ENCODE measurements around the gene ZBTB37.
"Not testable (repeated sequence)": the region's sequence is repeated elsewhere in the genome, so short reads cannot be mapped to it uniquely, and the experiment has no call there.

The ZBTB37 gene

DNA sequence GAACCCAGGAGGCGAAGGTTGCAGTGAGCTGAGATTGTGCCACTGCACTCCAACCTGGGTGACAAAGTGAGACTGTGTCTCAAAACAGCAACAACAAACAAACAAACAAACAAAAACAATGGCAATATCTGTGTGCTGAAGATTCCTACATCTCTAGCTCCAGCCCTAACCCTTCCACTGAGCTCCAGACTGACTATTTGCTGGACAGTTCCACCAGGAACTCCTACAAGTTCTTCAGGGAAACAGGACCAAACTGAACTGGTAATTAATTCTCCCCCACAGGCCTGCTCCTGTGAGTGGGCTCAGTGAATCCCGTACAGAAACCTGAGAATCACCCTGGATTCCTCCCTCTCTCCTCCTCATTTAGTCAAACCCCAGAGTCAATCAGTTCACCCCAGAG lies 47.4 kb downstream of the ZBTB37 start:
- no peak for DNase-seq

DNA sequence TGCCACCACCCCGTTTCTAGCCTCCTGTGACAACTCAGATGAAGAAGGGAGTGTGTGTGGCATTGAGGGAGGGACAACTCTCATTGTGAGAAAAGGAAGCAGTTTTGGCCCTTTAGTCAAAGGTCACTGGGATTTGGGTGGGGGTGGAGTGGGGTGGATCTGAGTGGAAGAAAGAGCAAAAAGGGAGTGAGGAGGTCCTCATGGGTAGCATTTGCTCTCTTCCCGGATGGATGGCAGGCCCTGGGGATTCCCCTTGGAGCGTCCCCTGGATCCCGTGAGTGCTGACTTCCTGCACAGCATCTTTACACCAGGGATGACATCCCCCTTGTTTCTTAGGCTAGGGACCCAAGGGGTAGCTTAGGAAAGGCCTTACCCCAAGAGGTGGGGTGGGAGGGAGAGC lies 48.5 kb downstream of the ZBTB37 start:
- DNase-seq = no peak

DNA sequence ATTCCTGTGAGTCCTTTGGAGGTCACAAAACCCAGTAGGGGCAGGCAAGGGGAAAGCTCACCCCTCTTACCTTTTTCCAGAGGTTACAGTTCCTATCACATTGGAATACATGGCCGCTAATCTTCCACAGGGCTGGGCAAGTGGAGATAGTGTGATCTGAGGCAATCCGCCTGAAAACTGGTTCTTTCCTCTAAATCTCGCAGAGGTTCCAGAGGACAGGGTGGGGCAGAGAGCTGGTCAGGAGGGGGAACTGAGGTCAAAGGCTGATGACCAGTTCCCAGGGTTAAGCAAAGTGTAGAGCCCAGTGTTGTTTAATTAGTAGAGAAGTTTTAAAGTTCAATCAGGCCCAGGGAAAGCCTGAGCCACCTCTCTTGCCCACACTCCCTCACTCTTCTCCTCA lies 49.0 kb downstream of the ZBTB37 start, which contains the start of gene SERPINC1:
Gene SERPINC1, minus strand, starts transcription at position 179 of the 400 bp plus-strand sequence. Its CDS starts 68 bp downstream, at position 111.
- no peak for DNase-seq

DNA sequence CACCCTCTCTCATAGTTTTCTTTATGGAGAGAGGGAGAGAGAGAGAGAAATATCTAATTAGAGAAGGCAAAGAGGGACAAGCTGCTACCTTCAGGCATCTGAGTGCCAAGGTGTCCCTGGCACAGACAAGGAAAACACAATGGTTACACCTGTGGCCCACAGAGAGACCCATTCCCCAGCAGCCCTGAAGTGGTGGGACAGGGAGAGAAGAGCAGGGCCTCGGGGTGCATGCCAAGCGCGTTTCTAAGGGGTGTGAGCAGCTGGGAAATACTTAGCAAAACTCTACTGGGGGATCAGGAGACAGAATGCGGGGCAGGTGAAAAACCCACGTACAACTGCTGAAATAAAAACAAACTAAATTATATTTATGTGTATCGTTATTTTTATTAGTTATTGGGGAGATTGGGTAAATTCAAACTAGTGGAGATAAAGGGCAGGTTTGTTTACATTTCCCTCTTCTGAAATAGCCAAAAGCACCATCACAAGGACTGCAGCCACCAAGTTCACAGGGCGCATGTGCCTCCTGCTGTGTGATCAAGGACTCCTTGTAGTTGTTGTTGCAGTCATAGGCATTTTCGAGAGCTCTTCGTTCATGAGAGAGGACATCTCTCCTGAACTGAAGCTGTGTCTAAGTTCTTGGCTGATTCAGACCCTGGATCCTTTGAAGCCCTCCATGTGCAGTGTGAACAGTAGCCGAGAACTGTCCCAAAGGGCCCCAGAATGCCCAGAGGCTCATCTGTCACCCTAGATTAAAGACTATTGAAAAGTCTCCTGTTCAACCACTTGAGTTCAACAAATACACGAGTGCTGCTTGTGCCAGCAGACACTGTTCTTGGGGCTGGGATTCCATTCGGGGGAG lies 49.7 kb downstream of the ZBTB37 start:
- peak; percentile 30 for DNase-seq

DNA sequence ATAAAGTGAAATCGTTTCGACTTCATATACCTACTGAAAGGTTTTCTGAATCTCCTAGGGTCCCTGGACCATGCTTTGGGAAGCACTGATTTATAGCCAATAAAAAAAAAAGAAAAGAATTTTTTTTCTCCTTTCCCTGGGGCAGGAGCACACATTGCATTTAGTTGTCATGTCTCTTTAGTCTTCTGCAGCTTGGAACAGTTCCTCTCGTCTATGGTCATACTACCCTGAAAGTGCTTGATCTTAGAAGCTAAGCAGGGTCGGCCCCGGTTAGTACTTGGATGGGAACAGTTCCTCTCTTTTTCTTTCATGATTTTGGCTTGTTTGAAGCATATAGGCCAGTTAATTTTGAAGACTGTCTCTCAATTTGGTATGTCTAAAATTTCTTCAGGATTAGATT lies 52.7 kb downstream of the ZBTB37 start:
- no peak for DNase-seq

DNA sequence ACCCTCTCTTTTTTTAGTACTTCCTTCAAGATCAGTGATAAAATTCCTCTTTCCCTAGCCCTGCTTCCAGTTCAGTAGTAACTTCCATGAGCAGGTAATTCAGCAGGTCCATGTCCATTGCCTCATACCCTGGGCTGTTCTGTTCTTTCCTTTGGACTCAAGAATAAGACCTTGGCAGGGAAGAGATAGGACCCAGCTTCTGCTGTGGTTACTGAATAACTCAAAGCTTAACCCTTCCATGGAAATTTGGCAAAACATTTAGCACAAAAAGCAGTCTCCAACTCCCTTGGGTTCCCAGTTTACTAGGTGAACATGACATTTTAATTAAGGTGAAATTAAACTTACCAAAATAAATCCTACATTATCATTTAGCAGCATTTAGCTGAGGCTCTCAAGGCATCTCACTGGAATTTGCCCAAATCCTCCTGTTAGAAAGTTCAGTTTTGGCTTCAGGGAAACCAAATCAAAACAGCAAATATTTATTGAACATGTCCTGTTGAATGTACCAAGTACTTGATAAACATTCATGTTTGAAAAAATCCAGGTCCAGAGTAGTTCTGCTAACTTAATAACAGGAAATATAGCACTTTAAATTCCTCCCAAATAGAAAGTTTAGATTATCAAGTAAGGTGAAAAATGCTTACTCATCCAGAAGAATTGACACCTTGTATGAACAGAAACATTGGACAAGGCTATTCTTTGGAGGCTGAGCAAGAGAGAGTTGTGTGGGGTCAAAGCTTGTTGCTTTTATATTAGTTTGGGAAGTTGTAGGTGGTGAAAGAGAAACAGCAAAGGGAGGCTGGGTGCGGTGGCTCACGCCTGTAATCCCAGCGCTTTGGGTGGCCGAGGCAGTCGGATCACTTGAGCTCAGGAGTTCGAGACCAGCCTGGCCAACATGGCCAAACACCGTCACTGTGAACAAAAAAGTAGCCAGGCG lies 57.4 kb downstream of the ZBTB37 start:
- no peak for DNase-seq

DNA sequence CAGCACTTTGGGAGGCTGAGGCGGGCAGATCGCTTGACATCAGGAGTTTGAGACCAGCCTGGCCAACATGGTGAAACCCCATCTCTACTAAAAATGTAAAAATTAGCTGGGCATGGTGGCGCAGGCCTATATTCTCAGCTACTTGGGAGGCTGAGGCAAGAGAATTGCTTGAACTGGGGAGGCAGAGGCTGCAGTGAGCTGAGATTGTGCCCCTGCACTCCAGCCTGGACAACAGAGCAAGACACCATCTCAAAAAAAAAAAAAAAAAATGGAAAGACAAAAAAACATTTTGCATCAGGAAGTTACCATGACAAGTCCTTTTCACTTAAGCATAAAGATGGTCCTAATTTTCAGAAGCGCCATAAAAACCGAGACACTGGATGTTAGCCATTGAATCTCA lies 62.4 kb downstream of the ZBTB37 start:
- not testable (repeated sequence) for DNase-seq

DNA sequence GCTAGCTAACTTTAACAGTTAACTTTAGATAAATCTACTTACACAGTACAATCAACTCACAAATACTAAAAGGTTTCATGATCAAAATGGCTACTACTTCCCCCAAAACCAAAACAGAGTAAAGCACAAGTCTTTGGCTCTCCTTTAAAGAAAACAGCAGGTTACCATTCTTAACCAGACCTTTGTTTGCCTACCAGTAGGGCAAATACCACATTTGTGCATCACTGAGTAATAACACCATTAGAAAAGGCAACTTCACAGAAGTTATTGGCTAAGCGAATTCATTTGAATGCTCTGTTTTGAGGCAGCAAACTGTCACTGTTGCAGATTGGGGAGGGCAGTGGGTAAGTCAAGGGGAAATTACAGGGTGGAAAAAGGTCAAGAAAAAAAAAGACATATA lies 66.3 kb downstream of the ZBTB37 start:
- DNase-seq = no peak

DNA sequence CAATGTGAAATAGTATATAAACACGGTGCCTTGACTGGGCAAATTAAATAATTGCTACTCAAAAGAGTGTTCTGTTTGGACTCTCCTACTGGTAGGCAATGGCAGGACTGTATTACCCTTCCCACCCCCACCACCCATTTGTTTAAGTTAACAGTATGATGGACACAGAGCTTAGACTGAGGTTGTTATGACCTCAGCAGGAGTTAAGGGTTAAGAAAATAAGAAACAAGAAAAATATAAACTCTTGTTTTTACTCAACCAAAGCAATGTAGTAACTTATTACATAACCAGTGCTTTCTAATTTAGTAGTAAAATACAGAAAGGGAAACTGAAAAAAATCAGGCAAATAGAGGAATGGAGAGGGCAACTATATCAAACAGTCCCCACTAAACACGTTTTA lies 68.9 kb downstream of the ZBTB37 start:
- no peak for DNase-seq

DNA sequence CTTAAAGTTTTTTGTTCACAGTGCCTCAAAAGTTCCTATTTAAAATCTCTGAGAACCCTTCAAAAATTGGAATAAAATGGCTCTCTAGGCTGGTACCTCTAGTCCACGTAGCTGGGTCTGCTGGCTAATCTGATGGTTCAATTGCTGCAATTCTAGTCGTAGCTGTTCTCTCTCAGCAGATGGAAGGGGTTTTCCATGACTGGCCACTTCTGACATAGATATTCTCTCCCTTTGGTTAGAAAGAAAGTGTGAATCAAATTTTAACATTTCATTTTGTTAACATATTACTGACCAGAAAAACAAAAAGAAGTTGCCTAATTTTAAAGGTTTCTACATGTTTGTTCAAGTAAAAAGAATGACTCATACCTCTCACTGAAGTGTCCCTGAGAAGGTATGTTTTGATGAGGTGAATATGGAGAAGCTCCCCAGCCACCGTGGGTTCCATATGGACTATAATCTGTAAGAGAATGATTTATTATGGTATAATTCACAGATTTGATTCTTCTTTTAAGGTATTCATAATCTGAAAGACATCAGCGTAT lies 78.3 kb downstream of the ZBTB37 start:
- no peak for DNase-seq

DNA sequence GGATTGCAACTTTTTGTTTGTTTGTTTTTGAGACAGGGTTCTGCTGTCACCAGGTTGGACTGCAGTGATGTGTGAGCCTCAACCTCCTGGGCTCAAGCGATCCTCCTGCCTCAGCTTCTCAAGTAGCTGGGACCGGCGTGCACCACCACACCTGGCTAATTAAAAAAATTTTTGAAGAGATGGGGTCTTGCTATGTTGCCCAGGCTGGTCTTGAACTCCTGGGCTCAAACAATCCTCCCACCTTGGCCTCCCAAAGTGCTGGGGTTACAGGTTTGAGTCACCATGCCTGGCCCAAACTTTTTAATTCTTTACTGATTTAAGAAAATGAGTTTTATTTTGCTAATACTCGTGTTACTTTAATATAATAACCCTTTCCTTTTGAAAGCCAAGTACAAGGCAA lies 80.4 kb downstream of the ZBTB37 start:
- no peak for DNase-seq

Measured in NCI-H510A (cell line).